ENCODE measurements around the gene CNRIP1. TPM values are rescaled to one million over a fixed set of nuclear protein-coding genes. Genes with fewer than 3 reads are reported as not detected.

Gene CNRIP1
- total and polyA plus RNA-seq, 10 donors, result 7.8 to 26.7 (median 19.1) TPM

DNA sequence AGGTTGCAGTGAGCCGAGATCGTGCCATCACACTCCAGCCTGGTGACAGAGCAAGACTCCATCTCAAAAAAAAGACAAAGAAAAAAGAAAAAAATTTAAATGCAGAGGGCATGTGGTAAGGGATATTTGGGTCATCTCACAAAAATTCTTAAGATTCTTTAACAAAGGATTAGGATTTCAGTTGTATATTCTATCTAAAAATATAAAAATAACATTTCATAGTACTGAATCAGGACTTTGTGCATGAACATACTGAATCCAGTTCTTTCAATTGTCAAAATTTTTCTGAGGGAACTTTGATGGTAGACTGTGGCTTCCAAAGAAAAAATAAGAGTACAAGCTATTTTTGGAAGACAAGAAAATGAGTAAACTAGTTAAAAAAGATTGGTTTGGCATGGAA is 60.9 kb downstream of the CNRIP1 start:
- Histone ChIP-seq H3K36me3 (no peaks in the 10 kb centered on the region), H3K27me3 (replicated peaks in 1 of 7) (no peaks in the 10 kb centered on the region), H3K4me1 (peaks cover 3 to 24% (median 20%) of the 10 kb centered on the region in 6 donors), H3K27ac (no peak overlapping the region), H3K4me3 (no peak overlapping the region), H3K9me3 (no peaks in the 10 kb centered on the region)
- TF ChIP-seq POLR2AphosphoS5 (IDR thresholded peaks at IDR 0.05) (no peak), POLR2A (IDR thresholded peaks at IDR 0.05) (no peak)
- TF ChIP-seq, protein P1, sequence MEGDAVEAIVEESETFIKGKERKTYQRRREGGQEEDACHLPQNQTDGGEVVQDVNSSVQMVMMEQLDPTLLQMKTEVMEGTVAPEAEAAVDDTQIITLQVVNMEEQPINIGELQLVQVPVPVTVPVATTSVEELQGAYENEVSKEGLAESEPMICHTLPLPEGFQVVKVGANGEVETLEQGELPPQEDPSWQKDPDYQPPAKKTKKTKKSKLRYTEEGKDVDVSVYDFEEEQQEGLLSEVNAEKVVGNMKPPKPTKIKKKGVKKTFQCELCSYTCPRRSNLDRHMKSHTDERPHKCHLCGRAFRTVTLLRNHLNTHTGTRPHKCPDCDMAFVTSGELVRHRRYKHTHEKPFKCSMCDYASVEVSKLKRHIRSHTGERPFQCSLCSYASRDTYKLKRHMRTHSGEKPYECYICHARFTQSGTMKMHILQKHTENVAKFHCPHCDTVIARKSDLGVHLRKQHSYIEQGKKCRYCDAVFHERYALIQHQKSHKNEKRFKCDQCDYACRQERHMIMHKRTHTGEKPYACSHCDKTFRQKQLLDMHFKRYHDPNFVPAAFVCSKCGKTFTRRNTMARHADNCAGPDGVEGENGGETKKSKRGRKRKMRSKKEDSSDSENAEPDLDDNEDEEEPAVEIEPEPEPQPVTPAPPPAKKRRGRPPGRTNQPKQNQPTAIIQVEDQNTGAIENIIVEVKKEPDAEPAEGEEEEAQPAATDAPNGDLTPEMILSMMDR (IDR thresholded peaks at IDR 0.05 in 8 of 11, conservative IDR thresholded peaks at IDR 0.05 in 3 of 11), result no peak
- intact Hi-C loops (cut with DNase I; ENCODE audit: low total_unique reads), result no loop called here
- 92 to 100% (median 93%) methylated on average over 2 of the region's 2 CpGs for WGBS, 5 donors
- DNase-seq, result no peak

GRCh38 chr2:68256093-68256450 is 63.7 kb downstream of the CNRIP1 start:
- H3K27ac ChIP-seq, result no peak overlapping the region
- intact Hi-C loops (cut with DNase I; ENCODE audit: low total_unique reads), result no loop called here
- WGBS, 5 donors, result 90 to 94% (median 93%) methylated on average over 1 of the region's 1 CpG

GRCh38 chr2:68253219-68254068 is 66.3 kb downstream of the CNRIP1 start:
- no peak for DNase-seq
- 0 to 3% (median 1%) methylated on average over 15 of the region's 15 CpGs for WGBS, 5 donors
- H3K36me3 ChIP-seq, result no peaks in the 10 kb centered on the region
- no peaks in the 10 kb centered on the region for H3K9me3 ChIP-seq
- H3K4me1 ChIP-seq, result peaks cover 24 to 58% (median 51%) of the 10 kb centered on the region in 6 donors
- peak overlapping the region; percentile 45 to 83 (median 76) for H3K4me3 ChIP-seq
- no peaks in the 10 kb centered on the region for H3K27me3 ChIP-seq (replicated peaks in 1 of 7)
- peak overlapping the region; percentile 94 to 99 (median 98) for H3K27ac ChIP-seq
- TF ChIP-seq POLR2A (IDR thresholded peaks at IDR 0.05) (no peak), POLR2AphosphoS5 (IDR thresholded peaks at IDR 0.05) (no peak)
- TF ChIP-seq, protein P1 (IDR thresholded peaks at IDR 0.05 in 8 of 11, conservative IDR thresholded peaks at IDR 0.05 in 3 of 11), result no peak
- intact Hi-C loops (cut with DNase I; ENCODE audit: low total_unique reads), result no loop called here

More at GRCh38 chr2:68256093-68256450, 63.7 kb downstream of the CNRIP1 start:
- Histone ChIP-seq H3K4me3 (no peak overlapping the region), H3K4me1 (peaks cover 6 to 33% (median 26%) of the 10 kb centered on the region in 6 donors), H3K36me3 (no peaks in the 10 kb centered on the region), H3K9me3 (no peaks in the 10 kb centered on the region), H3K27me3 (replicated peaks in 1 of 7) (no peaks in the 10 kb centered on the region)
- no peak for DNase-seq
- TF ChIP-seq, protein P1 (IDR thresholded peaks at IDR 0.05 in 8 of 11, conservative IDR thresholded peaks at IDR 0.05 in 3 of 11), result no peak
- no peak for TF ChIP-seq POLR2AphosphoS5 (IDR thresholded peaks at IDR 0.05)
- no peak for TF ChIP-seq POLR2A (IDR thresholded peaks at IDR 0.05)

Data from spleen (tissue), 11 donors.